Ovary (tissue), 1 donor: ENCODE data around the gene PSD.

Experiments
- EP300 ChIP-seq: sonication (generic); formaldehyde crosslinking; IDR thresholded peaks from one replicate; pipeline ENCODE4 v1.6.1; 2017; ENCODE audit warnings: antibody characterized with exemption
- POLR2A ChIP-seq: fragments of 450-650 bp; IDR thresholded peaks from one replicate; pipeline ENCODE4 v1.6.1; 2017; ENCODE audit warnings: antibody characterized with exemption, mild to moderate bottlenecking, moderate library complexity

GRCh38 chr10:102451105-102451969 lies 32.8 kb upstream of the PSD start, which contains the start of gene C10orf95:
- TF ChIP-seq POLR2A, result no peak
- no peak for TF ChIP-seq EP300
